ENCODE results near the gene KANK2.

DNA sequence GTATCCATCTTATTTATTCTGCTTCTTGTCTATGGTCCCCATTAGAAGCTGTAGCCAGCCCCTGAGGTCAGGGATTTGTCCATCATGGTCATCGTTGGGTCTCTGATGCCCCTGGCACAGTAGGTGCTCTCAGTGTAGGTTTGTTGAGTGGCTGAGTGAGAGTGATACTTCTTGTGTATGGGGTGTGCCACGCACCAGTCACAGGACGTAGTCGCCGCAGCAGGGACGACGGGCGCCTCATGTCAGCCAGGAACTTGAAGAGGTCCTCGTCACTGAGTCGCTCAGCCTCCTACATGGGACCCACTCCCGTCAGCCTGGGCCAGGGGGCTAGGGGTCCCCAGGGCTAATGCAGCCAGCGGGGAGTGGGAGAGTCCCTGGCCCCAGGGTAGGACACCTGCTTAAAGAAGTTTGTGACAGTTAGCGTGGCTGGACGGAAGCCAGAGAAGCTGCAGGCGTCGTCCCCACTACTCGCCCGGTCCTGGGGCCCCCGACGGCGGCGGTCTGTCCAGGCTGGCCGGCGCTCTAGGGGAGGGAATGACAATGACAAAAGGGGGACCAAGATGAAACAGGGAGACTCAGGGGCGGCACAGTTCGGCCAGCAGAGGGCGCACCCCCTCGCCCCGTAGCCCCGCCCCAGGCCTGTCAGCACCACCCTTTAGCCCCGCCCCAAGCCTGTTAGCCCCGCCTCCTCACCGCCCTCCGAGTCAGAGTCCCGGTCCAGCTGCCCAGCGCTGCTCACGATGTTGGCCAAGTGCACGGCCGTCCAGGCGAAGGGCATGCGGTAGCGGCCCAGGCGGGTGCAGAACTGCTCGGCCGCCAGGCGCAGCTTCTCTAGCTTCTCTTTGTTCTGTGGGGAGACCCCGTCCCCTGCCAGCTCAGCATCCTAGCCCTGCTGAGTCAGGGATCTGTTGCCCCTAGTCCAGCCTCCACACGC lies 45.8 kb upstream of the KANK2 start:
- TF ChIP-seq, protein P1, sequence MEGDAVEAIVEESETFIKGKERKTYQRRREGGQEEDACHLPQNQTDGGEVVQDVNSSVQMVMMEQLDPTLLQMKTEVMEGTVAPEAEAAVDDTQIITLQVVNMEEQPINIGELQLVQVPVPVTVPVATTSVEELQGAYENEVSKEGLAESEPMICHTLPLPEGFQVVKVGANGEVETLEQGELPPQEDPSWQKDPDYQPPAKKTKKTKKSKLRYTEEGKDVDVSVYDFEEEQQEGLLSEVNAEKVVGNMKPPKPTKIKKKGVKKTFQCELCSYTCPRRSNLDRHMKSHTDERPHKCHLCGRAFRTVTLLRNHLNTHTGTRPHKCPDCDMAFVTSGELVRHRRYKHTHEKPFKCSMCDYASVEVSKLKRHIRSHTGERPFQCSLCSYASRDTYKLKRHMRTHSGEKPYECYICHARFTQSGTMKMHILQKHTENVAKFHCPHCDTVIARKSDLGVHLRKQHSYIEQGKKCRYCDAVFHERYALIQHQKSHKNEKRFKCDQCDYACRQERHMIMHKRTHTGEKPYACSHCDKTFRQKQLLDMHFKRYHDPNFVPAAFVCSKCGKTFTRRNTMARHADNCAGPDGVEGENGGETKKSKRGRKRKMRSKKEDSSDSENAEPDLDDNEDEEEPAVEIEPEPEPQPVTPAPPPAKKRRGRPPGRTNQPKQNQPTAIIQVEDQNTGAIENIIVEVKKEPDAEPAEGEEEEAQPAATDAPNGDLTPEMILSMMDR (conservative IDR thresholded peaks at IDR 0.05; ENCODE audit: low read depth, low read length) = peak; percentile 93
- TF ChIP-seq EZH2 (IDR thresholded peaks at IDR 0.05; ENCODE audit: borderline replicate concordance, low read depth, low read length, poor library complexity, severe bottlenecking) = no peak

Data from A673 (cell line).